Fibroblast of the conjunctiva (primary cell): ENCODE results near the gene RBSN.

Source experiments
- DNase-seq: peaks from one replicate; pipeline ENCODE4 v3.0.0-alpha.2; 2010; ENCODE audit warnings: low read depth

Gene RBSN

DNA sequence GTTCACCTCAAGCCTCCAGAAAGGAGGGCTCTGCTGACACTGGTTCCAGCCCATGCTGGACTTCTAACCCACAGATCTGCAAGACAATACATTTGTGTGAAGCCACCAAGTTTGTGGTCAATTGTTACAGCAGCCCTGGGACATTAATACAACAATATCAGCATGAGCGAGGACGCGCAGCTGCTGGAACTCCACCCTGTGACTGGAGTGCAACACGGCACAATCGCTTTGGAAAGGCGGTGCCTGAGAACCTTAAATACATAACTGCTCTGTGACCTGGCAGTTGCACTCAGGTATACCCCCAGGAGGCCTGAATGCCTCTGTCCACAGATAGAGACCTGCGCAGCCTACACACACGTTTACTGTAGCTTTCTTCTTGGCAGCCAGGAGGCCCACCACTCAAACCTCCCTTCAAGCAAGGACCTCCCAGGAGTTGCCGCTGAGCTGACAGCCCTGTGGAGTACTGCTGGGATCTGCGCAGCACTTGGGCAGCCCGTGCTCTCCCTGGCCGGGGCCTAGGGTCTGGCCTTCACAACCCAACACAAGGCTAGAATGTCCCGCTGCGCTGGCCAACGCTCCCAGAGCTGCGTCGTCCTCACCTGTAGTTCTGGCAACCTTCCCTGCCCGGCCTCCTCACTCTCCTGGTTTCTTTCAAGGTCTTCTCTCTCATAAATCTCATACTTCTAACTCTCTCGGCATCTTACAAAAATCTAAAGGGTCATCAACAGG, 42.1 kb downstream of the RBSN start:
- DNase-seq: no peak

GRCh38 chr3:15055019-15055557, 43.9 kb downstream of the RBSN start:
- DNase-seq: no peak

DNA sequence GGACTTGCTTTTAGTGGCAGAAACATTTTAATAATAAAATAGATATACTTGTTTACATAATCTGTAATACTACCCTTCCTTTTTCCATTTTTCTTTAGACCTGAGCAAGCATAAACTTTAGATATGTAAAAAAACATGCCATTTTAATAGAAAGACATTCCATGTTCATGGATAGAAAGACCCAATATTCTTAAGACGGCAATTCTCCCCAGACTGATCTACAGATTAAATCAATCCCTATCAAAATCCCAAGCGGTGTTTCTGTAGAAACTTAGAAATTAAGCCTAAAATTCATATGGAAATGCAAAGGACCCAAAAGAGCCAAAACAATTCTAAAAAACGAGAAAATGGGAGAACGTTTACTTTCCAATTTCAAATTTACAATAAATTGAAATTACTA, 45.4 kb downstream of the RBSN start:
- DNase-seq: no peak

DNA sequence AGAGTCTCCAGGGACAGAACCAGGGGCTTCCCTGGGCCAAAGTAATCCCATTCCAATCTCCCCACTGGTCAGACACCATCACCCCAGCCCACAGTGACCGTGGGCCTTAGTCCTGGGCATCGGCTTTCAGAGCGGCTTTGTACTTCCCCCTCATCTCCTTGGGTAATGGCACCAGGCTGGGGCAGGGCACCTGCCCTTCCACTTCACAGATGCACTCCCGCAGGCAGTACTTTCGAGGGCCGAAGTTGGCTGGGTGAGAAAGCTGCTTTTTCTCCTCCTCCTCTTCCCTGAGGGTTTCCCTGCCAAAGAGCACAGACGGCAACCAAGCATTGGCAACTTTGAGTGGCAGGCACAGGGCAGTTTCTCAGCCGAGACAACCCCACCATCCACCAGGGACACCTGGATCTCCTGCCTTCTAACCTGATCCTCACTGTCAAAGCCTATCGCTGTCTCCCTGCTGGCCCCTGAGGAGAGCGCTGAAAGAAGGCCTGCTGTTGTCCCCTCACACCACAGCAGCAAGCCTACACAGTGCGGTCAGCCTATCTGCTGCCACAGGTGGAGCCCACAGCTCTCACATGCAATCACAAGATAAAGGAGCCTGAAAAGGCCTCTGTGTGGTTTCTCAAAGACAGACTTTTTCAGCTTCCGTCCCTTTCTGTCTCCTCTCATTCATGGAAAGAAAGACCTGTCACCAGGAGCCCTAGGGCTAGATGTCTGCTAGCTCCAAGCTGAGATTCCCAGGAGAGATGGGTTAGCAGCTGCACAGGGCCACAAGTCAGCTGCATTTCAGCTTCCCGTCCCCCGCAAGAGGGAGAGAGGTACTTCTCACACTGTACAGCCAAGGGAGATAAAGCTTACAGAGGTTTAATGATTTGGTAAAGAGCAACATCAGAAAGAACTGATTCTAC, 46.4 kb downstream of the RBSN start:
- DNase-seq: no peak

GRCh38 chr3:15051531-15051930, 47.4 kb downstream of the RBSN start:
- DNase-seq: no peak

- DNase-seq: no peak
These were observed 48.4 kb downstream of the RBSN start for GRCh38 chr3:15050405-15051092.

- DNase-seq: no peak
These were observed 49.4 kb downstream of the RBSN start for GRCh38 chr3:15049584-15049983.

DNA sequence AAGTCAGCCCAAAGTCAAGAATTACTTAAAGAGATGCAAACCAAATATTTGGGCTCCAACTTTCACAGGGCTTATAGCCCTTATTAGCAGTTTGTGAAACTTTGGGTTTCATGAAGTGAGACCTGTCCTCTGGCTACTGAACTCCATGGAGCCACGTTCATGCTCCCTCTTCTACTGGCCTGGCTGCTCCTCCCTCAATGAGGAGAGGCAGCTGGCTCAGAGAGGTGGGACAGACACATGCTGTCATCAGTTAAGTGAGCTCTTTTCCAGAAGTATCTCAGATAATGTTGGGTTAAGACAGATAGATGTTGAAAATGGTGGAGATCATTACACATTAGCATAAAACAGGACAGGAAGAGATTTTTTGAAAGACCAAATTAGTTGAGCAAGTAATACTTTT, 53.3 kb downstream of the RBSN start:
- no peak for DNase-seq

DNA sequence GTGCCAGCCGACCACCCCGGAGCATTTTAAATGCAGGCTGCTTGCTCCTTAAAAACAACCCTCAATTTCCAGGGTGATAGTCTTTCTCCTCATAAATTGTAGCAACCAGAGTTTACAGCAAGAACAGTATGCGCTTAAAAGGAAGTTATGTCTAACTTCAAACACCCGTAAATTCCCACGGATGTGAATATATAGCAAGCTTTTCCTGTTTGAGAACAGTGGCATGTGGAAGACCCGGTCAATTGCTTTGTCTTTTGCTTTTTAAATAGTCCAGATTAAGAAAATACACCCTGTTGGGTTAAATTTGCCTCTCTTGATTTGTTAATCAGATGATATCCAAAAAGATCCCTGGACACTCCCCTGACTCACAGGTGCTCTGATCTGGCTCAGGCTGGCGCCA, 54.6 kb downstream of the RBSN start:
- DNase-seq: no peak

DNA sequence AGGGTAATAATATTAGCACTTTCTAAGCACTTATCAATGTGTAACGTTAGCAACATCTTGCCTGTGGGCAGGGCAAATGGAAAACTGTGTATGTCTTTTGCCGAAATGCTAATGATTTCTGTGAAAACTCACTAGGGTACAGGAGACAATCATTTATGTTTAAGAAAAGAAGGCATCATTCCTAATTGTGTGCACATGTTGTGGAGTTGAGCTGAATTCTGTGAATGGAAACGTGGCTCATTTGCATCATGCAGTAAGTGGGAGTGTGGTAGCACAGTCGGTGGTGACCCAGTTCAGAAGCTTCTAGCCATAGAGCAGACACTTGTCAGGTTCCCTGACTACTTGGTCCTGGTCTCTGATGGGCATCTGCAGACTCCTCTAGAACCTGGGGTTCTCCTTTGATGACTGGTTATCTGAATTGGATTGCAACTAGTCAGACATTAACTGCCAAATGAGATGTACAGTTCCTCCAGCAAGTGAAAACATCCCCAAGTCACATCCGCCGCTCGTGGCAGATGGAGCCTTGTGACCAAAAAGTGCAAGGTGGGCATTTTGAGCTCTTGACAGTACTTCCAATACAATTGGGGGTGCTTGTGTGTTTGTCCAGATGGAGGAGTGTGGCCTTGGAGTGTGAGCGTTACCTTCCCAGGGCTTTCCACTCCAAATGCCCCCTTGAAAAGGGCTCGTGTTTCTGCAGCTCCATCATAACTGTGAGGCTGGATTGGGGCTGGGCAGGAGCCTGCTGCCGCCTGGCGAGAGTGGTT, 55.4 kb downstream of the RBSN start:
- no peak for DNase-seq

DNA sequence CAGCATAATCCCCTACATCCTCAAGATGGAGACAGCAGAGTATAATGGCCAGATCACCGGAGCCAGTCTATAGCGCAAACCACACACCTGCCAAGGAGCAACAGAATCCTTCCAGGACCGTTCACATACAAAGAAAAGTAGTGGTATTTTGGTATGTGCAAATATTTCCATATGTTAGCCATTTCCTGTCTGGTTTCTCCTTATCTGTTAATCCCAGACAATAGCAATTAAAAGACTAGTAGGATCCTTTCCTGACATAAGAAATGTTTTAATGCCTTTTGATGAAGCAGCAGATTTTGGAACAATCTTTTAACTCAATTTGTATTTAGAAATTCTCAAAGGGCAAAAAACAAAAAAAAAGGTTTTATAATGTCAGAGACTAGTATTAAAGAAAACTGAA, 56.0 kb downstream of the RBSN start:
- DNase-seq: no peak

DNA sequence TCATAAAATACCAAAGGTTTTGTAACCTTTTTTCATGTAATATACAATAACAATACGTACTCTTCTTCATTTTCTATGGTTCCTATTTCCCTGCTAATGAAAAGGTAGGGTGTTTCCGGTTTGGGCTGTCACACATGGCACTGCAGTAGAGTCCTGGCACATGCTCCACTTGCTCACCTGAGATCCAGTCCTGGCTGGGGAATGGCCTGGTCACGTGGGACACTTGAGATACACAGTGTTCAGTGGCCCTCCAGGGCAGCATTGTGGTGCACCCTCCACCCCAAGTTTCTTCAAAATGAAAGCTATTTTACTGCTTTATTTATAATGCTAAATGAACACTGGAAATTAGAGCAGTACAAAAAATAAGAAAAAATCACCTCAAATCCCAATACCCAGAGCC, 57.0 kb downstream of the RBSN start:
- DNase-seq: no peak

GRCh38 chr3:15040844-15041243, 58.1 kb downstream of the RBSN start:
- no peak for DNase-seq

GRCh38 chr3:15038306-15038705, 60.6 kb downstream of the RBSN start:
- no peak for DNase-seq

GRCh38 chr3:15033103-15033502, 65.8 kb downstream of the RBSN start:
- DNase-seq: no peak

DNA sequence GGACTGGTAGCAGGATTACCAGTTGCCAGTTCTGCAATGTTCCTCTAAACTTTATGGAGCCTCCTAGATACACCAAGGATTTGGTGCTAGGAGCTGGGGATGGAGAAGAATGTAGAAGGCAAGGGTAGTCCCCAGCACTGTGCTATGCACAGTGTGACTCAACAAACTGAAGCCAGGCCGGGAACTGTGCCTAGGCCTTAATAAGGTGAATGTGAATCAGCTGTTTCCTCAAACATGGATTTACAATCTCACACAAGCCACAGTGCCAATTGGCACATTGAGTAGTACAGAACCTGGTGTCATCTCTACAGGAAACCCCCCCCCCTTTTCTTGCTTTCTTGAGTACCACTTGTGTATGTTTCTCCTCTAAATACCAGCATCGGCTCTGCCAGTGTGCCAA, 66.3 kb downstream of the RBSN start:
- DNase-seq: no peak

GRCh38 chr3:15029625-15030024, 69.3 kb downstream of the RBSN start:
- no peak for DNase-seq

DNA sequence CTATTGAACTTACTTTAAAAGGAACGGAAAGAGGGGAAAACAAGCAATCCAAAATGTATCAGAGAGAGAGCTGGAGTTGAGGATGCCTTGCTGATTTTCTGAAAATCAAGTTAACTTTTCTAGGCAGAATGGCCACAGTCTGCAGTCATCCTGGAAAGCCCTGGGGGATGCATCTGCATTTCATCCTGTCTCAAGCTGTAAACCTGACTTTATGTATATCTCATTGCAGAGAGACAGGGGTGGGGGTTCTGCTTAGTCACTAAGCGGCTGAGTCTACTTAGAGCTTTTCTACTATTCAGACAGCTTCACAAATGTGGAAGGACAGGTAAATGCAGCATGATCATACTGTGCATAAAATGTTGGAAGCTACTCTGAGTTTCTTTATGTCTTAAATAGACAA, 75.2 kb downstream of the RBSN start:
- no peak for DNase-seq

DNA sequence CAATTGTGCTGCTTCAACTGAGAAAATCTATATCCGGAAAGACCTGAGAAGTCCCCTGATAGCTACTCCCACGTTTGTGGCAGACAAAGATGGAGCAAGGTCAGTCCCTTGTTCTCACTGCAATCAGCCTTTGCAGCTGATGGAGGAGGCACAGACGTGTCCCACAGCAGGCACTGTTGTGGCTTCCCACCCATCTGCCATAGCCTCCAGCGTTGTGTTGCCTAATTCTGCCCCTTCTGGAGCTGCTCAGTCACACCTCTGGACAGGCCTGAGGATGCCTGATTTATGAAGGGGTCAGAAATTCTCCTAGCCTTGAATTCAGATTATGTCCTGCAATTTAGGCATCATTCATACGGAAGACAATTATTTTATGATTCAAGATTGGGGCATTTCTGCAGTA, 75.7 kb downstream of the RBSN start:
- no peak for DNase-seq
